K562 (cell line): ENCODE results near the gene MYO3A. TPM values are rescaled to one million over a fixed set of nuclear protein-coding genes. Genes with fewer than 3 reads are reported as not detected.

Experiments used
- ATAC-seq: fragments of 200-7000 bp; cut with Tn5 transposase; 3 replicates; pipeline ENCODE4 v1.9.1; 2020; ENCODE audit warnings: moderate library complexity
- BruUV-seq: library from RNA; stranded (reverse); fragments of 400-500 nt; replicated peaks from 2 replicates; lab custom pipeline; 2021; lab: Mats Ljungman, UMichigan
- CTCF ChIA-PET: fragments of 300-600 bp; formaldehyde crosslinking; extraction: SDS; loops from one replicate; lab custom pipeline; 2021; ENCODE audit warnings: low intra/inter-chr PET ratio; lab: Yijun Ruan, JAX
- POLR2A ChIA-PET: fragments of 300-600, 350-650 bp; sonication (Branson Sonifier 250); formaldehyde crosslinking; extraction: SDS; loops from one replicate; lab custom pipeline; 2021; ENCODE audit warnings: antibody characterized with exemption, inconsistent platforms; lab: Yijun Ruan, JAX
- DNase-seq, 4 experiments: peaks; one replicate each; pipeline versions ENCODE4 v3.0.0 to v3.0.0-alpha.2; 2011 to 2018; ENCODE audit warnings: low spot score in 3 of 4, mixed read lengths in 3 of 4; ENCODE audit errors: extremely low read depth in 1 of 4
- FAIRE-seq: peaks from 2 replicates; lab custom pipeline; 2011; peaks lifted over from hg19 to GRCh38; lab: Jason Lieb, UNC
- H2AFZ ChIP-seq: 2 replicates; pipeline ENCODE4 v1.6.0; 2011; ENCODE audit warnings: low read depth, low read length, control low read depth, inconsistent platforms
- H3K27ac ChIP-seq: fragments of 200-600 bp; 3 replicates; pipeline ENCODE4 v1.8.0; 2011; ENCODE audit warnings: low read depth, mild to moderate bottlenecking, control low read depth, inconsistent platforms, low read length, moderate library complexity, mixed read lengths; ENCODE audit errors: extremely low read depth
- H3K27me3 ChIP-seq, 2 experiments: fragments of 300-600 bp in 1 of 2; 2 replicates in 1 of 2; 3 replicates in 1 of 2; pipeline versions ENCODE4 v1.6.0 to v1.8.0; 2011; ENCODE audit warnings: inconsistent platforms in 2 of 2, low read length in 2 of 2, mild to moderate bottlenecking in 1 of 2, mixed read lengths in 1 of 2, moderate library complexity in 1 of 2; ENCODE audit not compliant: control insufficient read depth in 2 of 2, insufficient read depth in 2 of 2
- H3K36me3 ChIP-seq: fragments of 300-600 bp; 3 replicates; pipeline ENCODE4 v1.8.0; 2011; ENCODE audit warnings: mild to moderate bottlenecking, low read length, inconsistent platforms; ENCODE audit not compliant: control insufficient read depth, insufficient read depth
- H3K4me1 ChIP-seq, 2 experiments: fragments of 200-600 bp in 1 of 2; replicated peaks in 1 of 2; 2 replicates in 1 of 2; 3 replicates in 1 of 2; pipeline versions ENCODE4 v1.5.1 to v1.8.0; 2011; ENCODE audit warnings: inconsistent platforms in 2 of 2, low read length in 2 of 2, mild to moderate bottlenecking in 1 of 2, mixed read lengths in 1 of 2, moderate library complexity in 1 of 2; ENCODE audit not compliant: control insufficient read depth in 2 of 2, insufficient read depth in 2 of 2
- H3K4me2 ChIP-seq: 2 replicates; pipeline ENCODE4 v1.6.1; 2011; ENCODE audit warnings: low read length, control low read depth, inconsistent platforms, mixed read lengths; ENCODE audit not compliant: insufficient read depth
- H3K4me3 ChIP-seq: fragments of 200-600 bp; sonication (generic), shearing (Covaris generic); 2 replicates; pipeline ENCODE4 v1.5.1; 2016; ENCODE audit warnings: control low read depth, inconsistent platforms
- H3K79me2 ChIP-seq: fragments of 200-600 bp; 3 replicates; pipeline ENCODE4 v1.8.0; 2011; ENCODE audit warnings: low read length, inconsistent platforms; ENCODE audit not compliant: control insufficient read depth, insufficient read depth
- H3K9ac ChIP-seq, 2 experiments: 2 replicates each; pipeline versions ENCODE4 v1.6.0 to v1.6.1; 2011; ENCODE audit warnings: low read depth in 2 of 2, low read length in 2 of 2, control low read depth in 1 of 2, inconsistent platforms in 1 of 2, mild to moderate bottlenecking in 1 of 2, mixed read lengths in 1 of 2; ENCODE audit not compliant: insufficient read depth in 1 of 2
- H3K9me1 ChIP-seq: one replicate; pipeline ENCODE4 v1.6.0; 2011; ENCODE audit warnings: inconsistent platforms, mild to moderate bottlenecking, low read length, moderate library complexity; ENCODE audit not compliant: control insufficient read depth, insufficient read depth
- H3K9me3 ChIP-seq: replicated peaks from 2 replicates; pipeline ENCODE4 v1.5.1; 2011; ENCODE audit warnings: low read depth, low read length, inconsistent platforms; ENCODE audit not compliant: control insufficient read depth, insufficient read depth
- H4K20me1 ChIP-seq: replicated peaks from 2 replicates; pipeline ENCODE4 v1.6.1; 2011; ENCODE audit warnings: low read length, inconsistent platforms, mixed read lengths; ENCODE audit not compliant: control insufficient read depth, insufficient read depth
- BDP1 ChIP-seq: IDR thresholded peaks from 3 replicates; pipeline ENCODE4 v1.6.1; 2011; ENCODE audit not compliant: insufficient read length, insufficient read depth
- CBFA2T2 ChIP-seq: fragments of 450-650 bp; conservative IDR thresholded peaks from 2 replicates; pipeline ENCODE4 v1.6.1; 2017; ENCODE audit warnings: mild to moderate bottlenecking
- CREB1 ChIP-seq, 2 experiments: sonication (generic) in 1 of 2; formaldehyde crosslinking in 1 of 2; IDR thresholded peaks; 2 replicates each; pipeline versions ENCODE4 v1.6.1 to v1.8.0; 2012 to 2022; ENCODE audit warnings: inconsistent platforms in 1 of 2, mild to moderate bottlenecking in 1 of 2, missing genetic modification reagents in 1 of 2, moderate library complexity in 1 of 2
- CREBBP ChIP-seq: IDR thresholded peaks from one replicate; pipeline ENCODE4 v1.6.1; 2012; ENCODE audit warnings: low read depth, mild to moderate bottlenecking, control low read depth, inconsistent platforms, low read length
- KDM2B ChIP-seq: fragments of 250-450 bp; sonication (Bioruptor Pico); IDR thresholded peaks from 2 replicates; pipeline ENCODE4 v1.8.0; 2021; ENCODE audit warnings: mild to moderate bottlenecking, moderate library complexity
- L3MBTL2 ChIP-seq: fragments of 450-650 bp; IDR thresholded peaks from 2 replicates; pipeline ENCODE4 v1.6.1; 2016; ENCODE audit warnings: mild to moderate bottlenecking, moderate library complexity
- MAFF ChIP-seq: IDR thresholded peaks from 2 replicates; pipeline ENCODE4 v1.6.1; 2012; ENCODE audit warnings: low read length, improper control_type of control experiment
- MAZ ChIP-seq, 2 experiments: fragments of 450-650 bp in 1 of 2; sonication (generic) in 1 of 2; formaldehyde crosslinking; IDR thresholded peaks in 1 of 2; conservative IDR thresholded peaks in 1 of 2; 2 replicates each; pipeline versions ENCODE4 v1.4.0 to v1.5.0; 2020; ENCODE audit warnings: mild to moderate bottlenecking in 1 of 2, missing genetic modification reagents in 1 of 2
- NFATC3 ChIP-seq: fragments of 450-650 bp; IDR thresholded peaks from 2 replicates; pipeline ENCODE4 v1.6.1; 2017; ENCODE audit warnings: mild to moderate bottlenecking
- SMAD2 ChIP-seq: fragments of 150-350 bp; IDR thresholded peaks from 2 replicates; pipeline ENCODE4 v1.6.1; 2014; ENCODE audit warnings: low read depth, mild to moderate bottlenecking, low read length
- in situ Hi-C: fragments of 300-500 bp; cut with MboI; formaldehyde crosslinking; loops from 4 replicates; pipeline ENCODE4 v1.15.0; 2018; ENCODE audit warnings: inconsistent platforms, mixed read lengths
- intact Hi-C: fragments of 100-400 bp; cut with micrococcal nuclease; formaldehyde crosslinking; loops from 2 replicates; pipeline ENCODE4 v1.14.2; 2022
- polyA plus RNA-seq, 8 experiments: library from polyadenylated mRNA; depleted of rRNA in 4 of 8; stranded (reverse) in 5 of 8; unstranded in 3 of 8; fragments of >200 nt; fragmentation: Nextera tagmentation in 2 of 8; fragmentation: Illumina TruSeq in 1 of 8; extraction: Ambion mirVana in 2 of 8; extraction: Trizol in 1 of 8; gene quantifications; 2 replicates each; pipeline versions ENCODE4 v1.2.1 to v1.2.3, GENCODE V29; 2011 to 2014; ENCODE audit warnings: inconsistent platforms in 1 of 8, missing spikeins in 1 of 8
- total RNA-seq, 7 experiments: library from RNA; depleted of rRNA in 6 of 7; stranded (reverse); fragments of >200 nt in 6 of 7; fragmentation: Illumina TruSeq in 2 of 7; extraction: Trizol in 2 of 7; gene quantifications; 2 replicates each; pipeline versions ENCODE4 v1.2.1 to v1.2.3, GENCODE V29; 2011 to 2021; ENCODE audit warnings: low replicate concordance in 1 of 7
- TF ChIP-seq, protein P1 (sequence below): fragments of 450-650 bp; IDR thresholded peaks from 2 replicates; pipeline ENCODE4 v1.7.1; 2018; ENCODE audit warnings: mild to moderate bottlenecking, low read depth; ENCODE audit not compliant: partially characterized antibody

MYO3A gene
- total and polyA plus RNA-seq, 9 of the 15 experiments (the other 6 are each of a cell fraction or from before 2014, with no cell fraction given): not detected

DNA sequence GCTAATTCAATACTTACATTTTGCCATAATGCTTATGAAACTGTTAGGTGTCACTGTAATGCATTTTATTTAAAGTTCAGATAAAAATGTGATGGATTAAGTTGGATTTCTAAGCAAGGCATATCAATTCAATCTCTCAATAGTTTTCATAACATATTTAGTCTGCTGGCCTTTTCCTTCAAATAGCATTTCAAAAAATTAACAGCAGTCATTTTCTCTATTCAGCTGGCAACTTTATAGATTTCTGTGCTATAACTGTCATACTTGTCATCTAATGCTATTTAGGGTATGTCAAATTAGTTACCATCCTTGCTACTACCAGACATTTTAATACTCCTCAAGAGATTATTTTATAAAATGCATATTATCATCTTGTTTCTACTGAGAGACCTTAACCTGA, 286.9 kb downstream of the MYO3A start:
- intact Hi-C loops (no loop called here), in situ Hi-C loops (no loop called here)
- H3K4me2 ChIP-seq: no peak overlapping the region
- no peaks in the 10 kb centered on the region for H3K9me3 ChIP-seq
- no peaks in the 10 kb centered on the region for H3K36me3 ChIP-seq
- H3K4me3 ChIP-seq: no peak overlapping the region
- H3K9me1 ChIP-seq: no peaks in the 10 kb centered on the region
- no peak overlapping the region for H3K9ac ChIP-seq
- TF ChIP-seq, protein P1, sequence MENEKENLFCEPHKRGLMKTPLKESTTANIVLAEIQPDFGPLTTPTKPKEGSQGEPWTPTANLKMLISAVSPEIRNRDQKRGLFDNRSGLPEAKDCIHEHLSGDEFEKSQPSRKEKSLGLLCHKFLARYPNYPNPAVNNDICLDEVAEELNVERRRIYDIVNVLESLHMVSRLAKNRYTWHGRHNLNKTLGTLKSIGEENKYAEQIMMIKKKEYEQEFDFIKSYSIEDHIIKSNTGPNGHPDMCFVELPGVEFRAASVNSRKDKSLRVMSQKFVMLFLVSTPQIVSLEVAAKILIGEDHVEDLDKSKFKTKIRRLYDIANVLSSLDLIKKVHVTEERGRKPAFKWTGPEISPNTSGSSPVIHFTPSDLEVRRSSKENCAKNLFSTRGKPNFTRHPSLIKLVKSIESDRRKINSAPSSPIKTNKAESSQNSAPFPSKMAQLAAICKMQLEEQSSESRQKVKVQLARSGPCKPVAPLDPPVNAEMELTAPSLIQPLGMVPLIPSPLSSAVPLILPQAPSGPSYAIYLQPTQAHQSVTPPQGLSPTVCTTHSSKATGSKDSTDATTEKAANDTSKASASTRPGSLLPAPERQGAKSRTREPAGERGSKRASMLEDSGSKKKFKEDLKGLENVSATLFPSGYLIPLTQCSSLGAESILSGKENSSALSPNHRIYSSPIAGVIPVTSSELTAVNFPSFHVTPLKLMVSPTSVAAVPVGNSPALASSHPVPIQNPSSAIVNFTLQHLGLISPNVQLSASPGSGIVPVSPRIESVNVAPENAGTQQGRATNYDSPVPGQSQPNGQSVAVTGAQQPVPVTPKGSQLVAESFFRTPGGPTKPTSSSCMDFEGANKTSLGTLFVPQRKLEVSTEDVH: no peak
- TF ChIP-seq NFATC3: no peak
- no peak for TF ChIP-seq MAZ (CRISPR knock-in tag; conservative IDR thresholded peaks at IDR 0.05 in 1 of 2, IDR thresholded peaks at IDR 0.05 in 1 of 2)
- TF ChIP-seq SMAD2: no peak
- TF ChIP-seq BDP1: no peak
- no peak for TF ChIP-seq CBFA2T2
- TF ChIP-seq CREB1 (IDR thresholded peaks at IDR 0.05): no peak
- TF ChIP-seq CREB1 (CRISPR knock-in tag; IDR thresholded peaks at IDR 0.05): no peak
- TF ChIP-seq L3MBTL2: no peak
- TF ChIP-seq MAFF: no peak
- no peak for TF ChIP-seq KDM2B (CRISPR knock-in tag)
- TF ChIP-seq CREBBP: no peak
- H2AFZ ChIP-seq: no peak overlapping the region
- POLR2A ChIA-PET: no interaction called here
- FAIRE-seq (no peak), ATAC-seq (no peak), DNase-seq (no peak)
- H3K4me1 ChIP-seq: peaks cover 0 to 11% of the 10 kb centered on the region in 2 experiments; a peak in 2 of 5 replicates
- no peaks in the 10 kb centered on the region for H3K79me2 ChIP-seq
- no peak overlapping the region for H3K27ac ChIP-seq
- CTCF ChIA-PET: no interaction called here
- BruUV-seq: no TSS peak
- H4K20me1 ChIP-seq: no peaks in the 10 kb centered on the region
- H3K27me3 ChIP-seq: peaks cover 15 to 30% of the 10 kb centered on the region in 2 experiments; a peak in 3 of 5 replicates
